GM12878 (cell line): ENCODE data around the gene TTC33. TPM values are rescaled to one million over a fixed set of nuclear protein-coding genes. Genes with fewer than 3 reads are reported as not detected.

Source experiments
- ATF7 ChIP-seq: fragments of 450-650 bp; IDR thresholded peaks from 2 replicates; pipeline ENCODE4 v1.6.1; 2016; ENCODE audit warnings: low read depth, mild to moderate bottlenecking
- BHLHE40 ChIP-seq, 2 experiments: fragments of 450-650 bp in 1 of 2; IDR thresholded peaks; 2 replicates each; pipeline ENCODE4 v1.6.1; 2011 to 2017; ENCODE audit warnings: low read depth in 2 of 2, borderline replicate concordance in 1 of 2, improper control_type of control experiment in 1 of 2, low read length in 1 of 2, mild to moderate bottlenecking in 1 of 2
- EED ChIP-seq: sonication (generic); IDR thresholded peaks from 2 replicates; pipeline ENCODE4 v1.6.1; 2016; ENCODE audit warnings: antibody characterized with exemption, low read depth
- GATAD2B ChIP-seq: fragments of 450-650 bp; conservative IDR thresholded peaks from 2 replicates; pipeline ENCODE4 v1.6.1; 2017; ENCODE audit warnings: low read depth, mild to moderate bottlenecking, moderate library complexity
- KLF5 ChIP-seq: fragments of 450-650 bp; IDR thresholded peaks from 2 replicates; pipeline ENCODE4 v1.6.1; 2014; ENCODE audit warnings: mild to moderate bottlenecking; ENCODE audit not compliant: partially characterized antibody
- MEF2A ChIP-seq: IDR thresholded peaks from 2 replicates; pipeline ENCODE4 v1.6.1; 2011; ENCODE audit warnings: low read depth, mild to moderate bottlenecking, low read length, moderate library complexity; ENCODE audit not compliant: insufficient read depth
- MTA2 ChIP-seq: fragments of 450-650 bp; IDR thresholded peaks from 2 replicates; pipeline ENCODE4 v1.6.1; 2016; ENCODE audit warnings: low read depth, mild to moderate bottlenecking, moderate library complexity
- MYB ChIP-seq: fragments of 150-350 bp; IDR thresholded peaks from 2 replicates; pipeline ENCODE4 v1.6.1; 2014; ENCODE audit warnings: mild to moderate bottlenecking, low read depth, low read length, borderline replicate concordance
- NFXL1 ChIP-seq: fragments of 450-650 bp; IDR thresholded peaks from 2 replicates; pipeline ENCODE4 v1.6.1; 2017; ENCODE audit warnings: antibody characterized with exemption, mild to moderate bottlenecking, borderline replicate concordance
- NR2C1 ChIP-seq: fragments of 450-650 bp; IDR thresholded peaks from 2 replicates; pipeline ENCODE4 v1.6.1; 2017; ENCODE audit warnings: antibody characterized with exemption, mild to moderate bottlenecking, moderate library complexity
- NR2F1 ChIP-seq: fragments of 450-650 bp; conservative IDR thresholded peaks from 2 replicates; pipeline ENCODE4 v1.6.1; 2017; ENCODE audit warnings: mild to moderate bottlenecking
- RAD51 ChIP-seq: fragments of 450-650 bp; IDR thresholded peaks from 2 replicates; pipeline ENCODE4 v1.6.1; 2016; ENCODE audit warnings: moderate library complexity, mild to moderate bottlenecking, inconsistent platforms
- SIX5 ChIP-seq: IDR thresholded peaks from 2 replicates; pipeline ENCODE4 v1.6.1; 2011; ENCODE audit warnings: mild to moderate bottlenecking, low read depth, low read length, moderate library complexity; ENCODE audit not compliant: severe bottlenecking
- SMAD5 ChIP-seq: IDR thresholded peaks from 2 replicates; pipeline ENCODE4 v1.6.1; 2016; ENCODE audit warnings: antibody characterized with exemption, low read depth
- STAT1 ChIP-seq: fragments of 450-650 bp; conservative IDR thresholded peaks from 2 replicates; pipeline ENCODE4 v1.6.1; 2014; ENCODE audit warnings: antibody characterized with exemption, mild to moderate bottlenecking
- ZNF217 ChIP-seq: fragments of 450-650 bp; IDR thresholded peaks from 2 replicates; pipeline ENCODE4 v1.6.1; 2017; ENCODE audit warnings: antibody characterized with exemption, mild to moderate bottlenecking
- polyA plus RNA-seq, 11 experiments: library from polyadenylated mRNA; depleted of rRNA in 4 of 11; unstranded in 6 of 11; stranded (reverse) in 5 of 11; fragments of >200 nt; fragmentation: Nextera tagmentation in 4 of 11; fragmentation: Illumina TruSeq in 1 of 11; extraction: Ambion mirVana in 4 of 11; extraction: Trizol in 1 of 11; gene quantifications; 1 replicate in 1 of 11; 2 replicates in 10 of 11; pipeline versions ENCODE4 v1.2.1 to v1.2.3, GENCODE V29; 2011 to 2016; ENCODE audit warnings: inconsistent platforms in 2 of 11, missing spikeins in 2 of 11, low read depth in 1 of 11
- total RNA-seq, 4 experiments: library from RNA; depleted of rRNA in 3 of 4; stranded (reverse); fragments of >200 nt in 3 of 4; fragmentation: Illumina TruSeq in 1 of 4; extraction: Trizol in 1 of 4; gene quantifications; 2 replicates each; pipeline versions ENCODE4 v1.2.1 to v1.2.3, GENCODE V29; 2013 to 2021
- TF ChIP-seq, protein P1 (sequence below): IDR thresholded peaks from 2 replicates; pipeline ENCODE4 v1.6.1; 2011; ENCODE audit warnings: low read depth, low read length, improper control_type of control experiment, borderline replicate concordance
- TF ChIP-seq, protein P2 (sequence below): fragments of 450-650 bp; IDR thresholded peaks from 2 replicates; pipeline ENCODE4 v1.6.1; 2017; ENCODE audit warnings: mild to moderate bottlenecking, moderate library complexity
- TF ChIP-seq, protein P3 (sequence below): IDR thresholded peaks from 2 replicates; pipeline ENCODE4 v1.6.1; 2012; ENCODE audit warnings: improper control_type of control experiment, low read depth, low read length; ENCODE audit not compliant: insufficient replicate concordance

TTC33 gene
- total and polyA plus RNA-seq, 10 of the 15 experiments (the other 5 are each of a cell fraction or from before 2014, with no cell fraction given) = 7.9 to 22.3 (median 14.6) TPM

DNA sequence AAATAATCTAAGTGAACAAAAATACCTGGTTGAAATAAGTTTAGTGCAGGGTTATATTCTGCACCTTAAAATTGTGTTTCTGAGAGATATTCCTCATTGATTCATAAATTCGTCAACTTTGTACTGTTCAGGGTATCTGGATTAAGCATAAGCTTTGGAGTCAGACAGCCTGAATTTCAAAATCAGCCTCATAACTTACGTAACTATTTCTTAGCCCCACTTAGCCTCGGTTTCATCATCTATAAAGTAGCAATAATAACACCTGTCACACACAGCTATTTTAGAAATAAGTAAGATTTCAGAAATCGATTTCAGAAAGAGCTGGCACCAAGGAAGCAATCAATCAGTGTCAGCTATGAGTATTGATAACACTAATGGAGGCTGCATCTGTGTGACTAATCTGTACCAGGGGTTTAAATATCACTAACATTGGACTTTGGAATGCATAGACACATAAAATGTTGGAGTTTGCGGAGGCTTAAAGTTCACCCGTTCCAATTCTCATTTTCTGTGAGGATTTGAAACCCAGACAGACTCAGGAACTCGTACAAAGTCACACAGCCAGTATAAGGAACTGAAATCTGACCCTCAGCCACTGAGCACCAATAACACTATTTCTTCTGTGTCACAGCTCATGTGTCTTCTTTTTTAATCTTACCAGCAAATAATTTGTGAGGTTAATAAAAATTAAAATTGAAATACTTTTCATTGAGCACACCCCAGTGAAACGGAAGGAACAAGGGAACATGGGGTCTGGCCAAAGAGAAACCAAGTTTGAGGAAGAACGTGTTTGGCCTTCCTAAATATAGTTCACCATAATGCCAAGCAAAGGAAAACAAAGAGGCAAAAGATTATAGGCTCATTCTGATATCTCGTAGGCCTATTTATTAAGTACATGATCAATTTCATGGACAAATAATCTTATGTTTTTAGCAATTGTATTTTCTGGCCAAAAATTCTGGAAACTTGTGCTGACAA lies 270.5 kb downstream of the TTC33 start (continued):
- peak; percentile 47; the same call in 1 of the 2 replicates for TF ChIP-seq EED
- no peak for TF ChIP-seq KLF5
- TF ChIP-seq GATAD2B = peak; percentile 58
- peak; percentile 43 to 45; a peak in 1 of 4 replicates for TF ChIP-seq BHLHE40 (IDR thresholded peaks at IDR 0.05; ENCODE audit: borderline replicate concordance in 1 of 2, low read depth in 2 of 2, low read length in 1 of 2)
- TF ChIP-seq STAT1 = no peak
- peak; percentile 73 for TF ChIP-seq NR2F1
- no peak for TF ChIP-seq RAD51
- TF ChIP-seq NFXL1 = no peak
- TF ChIP-seq SMAD5 = no peak
- no peak for TF ChIP-seq MYB
- 0 out of 2 replicates have a peak, but pooled peaks have one; percentile 16 for TF ChIP-seq ATF7
- TF ChIP-seq, protein P1, sequence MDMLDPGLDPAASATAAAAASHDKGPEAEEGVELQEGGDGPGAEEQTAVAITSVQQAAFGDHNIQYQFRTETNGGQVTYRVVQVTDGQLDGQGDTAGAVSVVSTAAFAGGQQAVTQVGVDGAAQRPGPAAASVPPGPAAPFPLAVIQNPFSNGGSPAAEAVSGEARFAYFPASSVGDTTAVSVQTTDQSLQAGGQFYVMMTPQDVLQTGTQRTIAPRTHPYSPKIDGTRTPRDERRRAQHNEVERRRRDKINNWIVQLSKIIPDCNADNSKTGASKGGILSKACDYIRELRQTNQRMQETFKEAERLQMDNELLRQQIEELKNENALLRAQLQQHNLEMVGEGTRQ = no peak
- TF ChIP-seq, protein P2, sequence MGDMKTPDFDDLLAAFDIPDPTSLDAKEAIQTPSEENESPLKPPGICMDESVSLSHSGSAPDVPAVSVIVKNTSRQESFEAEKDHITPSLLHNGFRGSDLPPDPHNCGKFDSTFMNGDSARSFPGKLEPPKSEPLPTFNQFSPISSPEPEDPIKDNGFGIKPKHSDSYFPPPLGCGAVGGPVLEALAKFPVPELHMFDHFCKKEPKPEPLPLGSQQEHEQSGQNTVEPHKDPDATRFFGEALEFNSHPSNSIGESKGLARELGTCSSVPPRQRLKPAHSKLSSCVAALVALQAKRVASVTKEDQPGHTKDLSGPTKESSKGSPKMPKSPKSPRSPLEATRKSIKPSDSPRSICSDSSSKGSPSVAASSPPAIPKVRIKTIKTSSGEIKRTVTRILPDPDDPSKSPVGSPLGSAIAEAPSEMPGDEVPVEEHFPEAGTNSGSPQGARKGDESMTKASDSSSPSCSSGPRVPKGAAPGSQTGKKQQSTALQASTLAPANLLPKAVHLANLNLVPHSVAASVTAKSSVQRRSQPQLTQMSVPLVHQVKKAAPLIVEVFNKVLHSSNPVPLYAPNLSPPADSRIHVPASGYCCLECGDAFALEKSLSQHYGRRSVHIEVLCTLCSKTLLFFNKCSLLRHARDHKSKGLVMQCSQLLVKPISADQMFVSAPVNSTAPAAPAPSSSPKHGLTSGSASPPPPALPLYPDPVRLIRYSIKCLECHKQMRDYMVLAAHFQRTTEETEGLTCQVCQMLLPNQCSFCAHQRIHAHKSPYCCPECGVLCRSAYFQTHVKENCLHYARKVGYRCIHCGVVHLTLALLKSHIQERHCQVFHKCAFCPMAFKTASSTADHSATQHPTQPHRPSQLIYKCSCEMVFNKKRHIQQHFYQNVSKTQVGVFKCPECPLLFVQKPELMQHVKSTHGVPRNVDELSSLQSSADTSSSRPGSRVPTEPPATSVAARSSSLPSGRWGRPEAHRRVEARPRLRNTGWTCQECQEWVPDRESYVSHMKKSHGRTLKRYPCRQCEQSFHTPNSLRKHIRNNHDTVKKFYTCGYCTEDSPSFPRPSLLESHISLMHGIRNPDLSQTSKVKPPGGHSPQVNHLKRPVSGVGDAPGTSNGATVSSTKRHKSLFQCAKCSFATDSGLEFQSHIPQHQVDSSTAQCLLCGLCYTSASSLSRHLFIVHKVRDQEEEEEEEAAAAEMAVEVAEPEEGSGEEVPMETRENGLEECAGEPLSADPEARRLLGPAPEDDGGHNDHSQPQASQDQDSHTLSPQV = no peak
- TF ChIP-seq ZNF217 = peak; percentile 81
- TF ChIP-seq MTA2 = peak; percentile 51; the same call in 1 of the 2 replicates
- TF ChIP-seq, protein P3, sequence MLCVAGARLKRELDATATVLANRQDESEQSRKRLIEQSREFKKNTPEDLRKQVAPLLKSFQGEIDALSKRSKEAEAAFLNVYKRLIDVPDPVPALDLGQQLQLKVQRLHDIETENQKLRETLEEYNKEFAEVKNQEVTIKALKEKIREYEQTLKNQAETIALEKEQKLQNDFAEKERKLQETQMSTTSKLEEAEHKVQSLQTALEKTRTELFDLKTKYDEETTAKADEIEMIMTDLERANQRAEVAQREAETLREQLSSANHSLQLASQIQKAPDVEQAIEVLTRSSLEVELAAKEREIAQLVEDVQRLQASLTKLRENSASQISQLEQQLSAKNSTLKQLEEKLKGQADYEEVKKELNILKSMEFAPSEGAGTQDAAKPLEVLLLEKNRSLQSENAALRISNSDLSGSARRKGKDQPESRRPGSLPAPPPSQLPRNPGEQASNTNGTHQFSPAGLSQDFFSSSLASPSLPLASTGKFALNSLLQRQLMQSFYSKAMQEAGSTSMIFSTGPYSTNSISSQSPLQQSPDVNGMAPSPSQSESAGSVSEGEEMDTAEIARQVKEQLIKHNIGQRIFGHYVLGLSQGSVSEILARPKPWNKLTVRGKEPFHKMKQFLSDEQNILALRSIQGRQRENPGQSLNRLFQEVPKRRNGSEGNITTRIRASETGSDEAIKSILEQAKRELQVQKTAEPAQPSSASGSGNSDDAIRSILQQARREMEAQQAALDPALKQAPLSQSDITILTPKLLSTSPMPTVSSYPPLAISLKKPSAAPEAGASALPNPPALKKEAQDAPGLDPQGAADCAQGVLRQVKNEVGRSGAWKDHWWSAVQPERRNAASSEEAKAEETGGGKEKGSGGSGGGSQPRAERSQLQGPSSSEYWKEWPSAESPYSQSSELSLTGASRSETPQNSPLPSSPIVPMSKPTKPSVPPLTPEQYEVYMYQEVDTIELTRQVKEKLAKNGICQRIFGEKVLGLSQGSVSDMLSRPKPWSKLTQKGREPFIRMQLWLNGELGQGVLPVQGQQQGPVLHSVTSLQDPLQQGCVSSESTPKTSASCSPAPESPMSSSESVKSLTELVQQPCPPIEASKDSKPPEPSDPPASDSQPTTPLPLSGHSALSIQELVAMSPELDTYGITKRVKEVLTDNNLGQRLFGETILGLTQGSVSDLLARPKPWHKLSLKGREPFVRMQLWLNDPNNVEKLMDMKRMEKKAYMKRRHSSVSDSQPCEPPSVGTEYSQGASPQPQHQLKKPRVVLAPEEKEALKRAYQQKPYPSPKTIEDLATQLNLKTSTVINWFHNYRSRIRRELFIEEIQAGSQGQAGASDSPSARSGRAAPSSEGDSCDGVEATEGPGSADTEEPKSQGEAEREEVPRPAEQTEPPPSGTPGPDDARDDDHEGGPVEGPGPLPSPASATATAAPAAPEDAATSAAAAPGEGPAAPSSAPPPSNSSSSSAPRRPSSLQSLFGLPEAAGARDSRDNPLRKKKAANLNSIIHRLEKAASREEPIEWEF = peak; percentile 91
- TF ChIP-seq MEF2A = no peak
- no peak for TF ChIP-seq NR2C1
- TF ChIP-seq SIX5 = no peak
